ENCODE data around the gene CTCFL.
"Not testable (repeated sequence)": the region's sequence is repeated elsewhere in the genome, so short reads cannot be mapped to it uniquely, and the experiment has no call there.

The CTCFL gene

DNA sequence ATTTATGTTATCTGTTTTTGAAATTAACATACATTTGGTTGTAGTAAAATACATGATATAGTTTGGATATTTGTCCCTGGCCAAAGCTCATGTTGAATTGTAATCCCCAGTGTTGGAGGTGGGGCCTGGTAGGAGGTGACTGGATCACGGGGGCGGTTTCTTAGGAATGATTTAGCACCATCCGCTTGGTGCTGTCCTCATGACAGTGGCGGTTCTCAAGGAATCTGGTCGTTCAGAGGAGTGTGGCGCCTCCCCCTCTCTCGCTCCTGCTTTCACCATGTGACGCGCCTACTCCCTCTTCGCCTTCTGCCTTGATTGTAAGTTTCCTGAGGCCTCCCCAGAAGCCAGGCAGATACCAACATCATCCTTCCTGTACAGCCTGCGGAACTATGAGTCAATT lies 29.0 kb downstream of the CTCFL start:
- no peak for TF ChIP-seq SUZ12 (IDR thresholded peaks at IDR 0.05; ENCODE audit: extremely low read depth, insufficient read depth, insufficient read length)
- no peak for TF ChIP-seq ZNF274 (IDR thresholded peaks at IDR 0.05; ENCODE audit: low read depth, low read length)
- no peak for TF ChIP-seq YY1 (IDR thresholded peaks at IDR 0.05; ENCODE audit: insufficient read depth, insufficient read length)
- peaks cover 4% of the 10 kb centered on the region for H3K27me3 ChIP-seq (ENCODE audit: insufficient read depth, insufficient read length)
- peaks cover 12% of the 10 kb centered on the region for H3K4me1 ChIP-seq (ENCODE audit: insufficient read depth, insufficient read length)
- no peak overlapping the region for H3K4me3 ChIP-seq (ENCODE audit: insufficient read length, low read depth)
- no peak overlapping the region for H3K9ac ChIP-seq (ENCODE audit: insufficient read length, low read depth)
- no peaks in the 10 kb centered on the region for H3K36me3 ChIP-seq (ENCODE audit: insufficient read depth, insufficient read length, low read length)
- DNase-seq (ENCODE audit: low read depth, low spot score), result no peak
- H3K9me3 ChIP-seq (ENCODE audit: insufficient read depth, low read length), result no peaks in the 10 kb centered on the region

DNA sequence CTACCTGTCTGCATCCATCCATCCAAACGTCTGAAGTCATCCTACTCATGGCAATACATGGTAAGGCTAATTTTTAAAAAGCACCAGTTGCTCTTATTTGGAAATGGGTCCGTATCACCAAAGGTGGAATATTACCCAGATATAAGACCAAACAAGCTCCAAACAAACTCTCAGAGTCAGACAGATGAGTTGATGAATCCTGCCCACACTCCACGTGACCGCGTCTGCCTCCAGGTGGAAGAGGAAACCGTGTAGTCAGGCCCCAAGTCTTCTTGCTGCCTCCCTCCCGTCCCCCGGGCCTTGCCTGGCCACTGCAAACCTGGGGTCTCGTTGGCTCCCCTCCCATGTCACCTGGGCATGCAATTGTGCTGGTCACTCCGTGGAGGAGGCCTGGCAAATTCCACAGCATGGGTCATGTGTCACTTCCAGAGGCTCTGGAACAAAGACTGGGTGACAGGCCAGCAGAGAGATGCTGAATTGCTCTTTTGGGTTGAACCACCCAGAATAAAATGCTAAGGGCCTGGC lies 31.8 kb downstream of the CTCFL start:
- TF ChIP-seq YY1 (IDR thresholded peaks at IDR 0.05; ENCODE audit: insufficient read depth, insufficient read length), result no peak
- TF ChIP-seq SUZ12 (IDR thresholded peaks at IDR 0.05; ENCODE audit: extremely low read depth, insufficient read depth, insufficient read length), result no peak
- no peak for TF ChIP-seq ZNF274 (IDR thresholded peaks at IDR 0.05; ENCODE audit: low read depth, low read length)

DNA sequence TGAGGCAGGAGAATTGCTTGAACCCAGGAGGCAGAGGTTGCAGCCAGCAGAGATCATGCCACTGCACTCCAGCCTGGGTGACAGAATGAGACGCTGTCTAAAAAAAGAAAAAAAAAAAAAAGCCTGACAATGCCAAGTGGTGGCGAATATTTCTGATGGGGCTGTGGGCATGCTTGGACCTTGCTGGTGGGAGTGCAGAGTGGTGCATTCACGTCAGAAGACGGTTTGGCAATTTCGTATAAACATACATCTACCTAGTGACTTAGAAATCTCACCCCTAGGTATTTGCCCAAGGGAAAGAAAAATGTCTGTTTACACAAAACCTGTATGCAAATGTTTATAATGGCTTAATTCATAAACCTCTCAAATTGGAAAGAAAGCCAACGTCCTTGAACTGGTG lies 33.6 kb downstream of the CTCFL start:
- H3K4me3 ChIP-seq (ENCODE audit: insufficient read length, low read depth), result no peak overlapping the region
- no peaks in the 10 kb centered on the region for H3K9me3 ChIP-seq (ENCODE audit: insufficient read depth, low read length)
- H3K4me1 ChIP-seq (ENCODE audit: insufficient read depth, insufficient read length), result peaks cover 7% of the 10 kb centered on the region
- H3K36me3 ChIP-seq (ENCODE audit: insufficient read depth, insufficient read length, low read length), result no peaks in the 10 kb centered on the region
- no peak overlapping the region for H3K9ac ChIP-seq (ENCODE audit: insufficient read length, low read depth)
- TF ChIP-seq ZNF274 (IDR thresholded peaks at IDR 0.05; ENCODE audit: low read depth, low read length), result no peak
- TF ChIP-seq YY1 (IDR thresholded peaks at IDR 0.05; ENCODE audit: insufficient read depth, insufficient read length), result no peak
- no peak for TF ChIP-seq SUZ12 (IDR thresholded peaks at IDR 0.05; ENCODE audit: extremely low read depth, insufficient read depth, insufficient read length)
- no peak for DNase-seq (ENCODE audit: low read depth, low spot score)
- no peaks in the 10 kb centered on the region for H3K27me3 ChIP-seq (ENCODE audit: insufficient read depth, insufficient read length)

More for the DNA sequence above, 31.8 kb downstream of the CTCFL start:
- Histone ChIP-seq H3K9ac (ENCODE audit: insufficient read length, low read depth) (peak overlapping the region; percentile 6), H3K9me3 (ENCODE audit: insufficient read depth, low read length) (no peaks in the 10 kb centered on the region), H3K4me1 (ENCODE audit: insufficient read depth, insufficient read length) (peaks cover 7% of the 10 kb centered on the region), H3K27me3 (ENCODE audit: insufficient read depth, insufficient read length) (peaks cover 4% of the 10 kb centered on the region), H3K4me3 (ENCODE audit: insufficient read length, low read depth) (no peak overlapping the region), H3K36me3 (ENCODE audit: insufficient read depth, insufficient read length, low read length) (no peaks in the 10 kb centered on the region)
- no peak for DNase-seq (ENCODE audit: low read depth, low spot score)

DNA sequence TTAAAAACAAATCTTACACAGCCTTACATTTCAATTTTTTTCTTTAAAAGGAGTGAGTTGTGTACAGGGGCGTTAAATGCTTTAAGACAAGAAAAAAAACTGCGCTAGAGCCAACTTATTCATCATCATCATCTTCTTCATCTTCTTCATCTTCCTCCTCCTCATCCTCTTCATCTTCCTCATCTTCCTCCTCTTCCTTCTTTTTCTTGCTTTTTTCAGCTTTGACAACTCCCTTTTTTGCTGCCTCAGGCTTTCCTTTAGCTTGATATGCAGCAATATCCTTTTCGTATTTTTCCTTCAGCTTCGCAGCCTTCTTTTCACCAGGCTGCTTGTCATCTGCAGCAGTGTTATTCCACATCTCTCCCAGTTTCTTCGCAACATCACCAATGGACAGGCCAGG lies 36.7 kb downstream of the CTCFL start:
- H3K36me3 ChIP-seq (ENCODE audit: insufficient read depth, insufficient read length, low read length); H3K9ac ChIP-seq (ENCODE audit: insufficient read length, low read depth): not testable (repeated sequence)

DNA sequence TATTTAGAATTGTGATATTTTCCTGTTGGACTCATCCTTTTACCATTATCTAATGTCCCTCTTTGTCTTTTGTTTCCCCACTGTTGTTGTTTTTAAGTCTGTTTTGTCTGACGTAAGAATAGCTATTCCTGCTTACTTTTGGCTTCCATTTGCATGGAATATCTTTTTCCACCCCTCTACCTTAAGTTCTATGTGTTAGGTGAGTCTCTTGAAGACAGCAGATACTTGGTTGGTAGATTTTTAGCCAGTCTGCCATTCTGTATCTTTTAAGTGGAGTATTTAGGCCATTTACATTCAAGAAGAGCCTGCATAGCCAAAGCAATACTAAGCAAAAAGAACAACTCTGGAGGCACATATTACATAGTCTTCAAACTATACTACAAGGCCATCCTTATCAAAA lies 39.2 kb downstream of the CTCFL start:
- Histone ChIP-seq H3K27me3 (ENCODE audit: insufficient read depth, insufficient read length) (no peaks in the 10 kb centered on the region), H3K4me1 (ENCODE audit: insufficient read depth, insufficient read length) (no peaks in the 10 kb centered on the region), H3K4me3 (ENCODE audit: insufficient read length, low read depth) (no peak overlapping the region), H3K9me3 (ENCODE audit: insufficient read depth, low read length) (0 out of 2 replicates have a peak, but pooled peaks cover 4% of the 10 kb centered on the region), H3K9ac (ENCODE audit: insufficient read length, low read depth) (no peak overlapping the region), H3K36me3 (ENCODE audit: insufficient read depth, insufficient read length, low read length) (no peaks in the 10 kb centered on the region)
- TF ChIP-seq ZNF274 (IDR thresholded peaks at IDR 0.05; ENCODE audit: low read depth, low read length) (no peak), YY1 (IDR thresholded peaks at IDR 0.05; ENCODE audit: insufficient read depth, insufficient read length) (no peak), SUZ12 (IDR thresholded peaks at IDR 0.05; ENCODE audit: extremely low read depth, insufficient read depth, insufficient read length) (no peak)
- DNase-seq (ENCODE audit: low read depth, low spot score), result no peak

More for the DNA sequence above, 36.7 kb downstream of the CTCFL start:
- H3K4me1 ChIP-seq (ENCODE audit: insufficient read depth, insufficient read length); H3K9me3 ChIP-seq (ENCODE audit: insufficient read depth, low read length); DNase-seq (ENCODE audit: low read depth, low spot score); H3K27me3 ChIP-seq (ENCODE audit: insufficient read depth, insufficient read length); H3K4me3 ChIP-seq (ENCODE audit: insufficient read length, low read depth): not testable (repeated sequence)

DNA sequence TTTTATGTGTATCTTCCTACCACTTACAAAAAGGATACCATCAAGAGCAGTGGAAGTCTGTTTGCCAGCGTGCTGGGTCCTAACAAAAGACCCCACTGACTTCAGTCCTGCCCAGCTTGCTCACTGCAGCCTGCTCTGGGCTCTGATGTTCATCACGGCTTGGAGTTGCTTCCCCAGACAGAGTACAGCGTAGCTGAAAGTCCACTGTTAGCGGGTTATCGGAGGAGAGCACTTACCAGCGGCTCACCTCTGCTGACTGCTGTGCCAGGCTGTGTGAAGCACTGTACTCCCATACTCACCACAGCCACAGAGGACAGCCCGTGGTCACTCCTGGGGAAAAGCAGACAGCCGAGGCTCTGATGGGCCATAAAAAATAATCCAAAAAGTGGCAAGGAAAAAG lies 40.2 kb downstream of the CTCFL start:
- TF ChIP-seq ZNF274 (IDR thresholded peaks at IDR 0.05; ENCODE audit: low read depth, low read length), result no peak
- TF ChIP-seq YY1 (IDR thresholded peaks at IDR 0.05; ENCODE audit: insufficient read depth, insufficient read length), result no peak
- TF ChIP-seq SUZ12 (IDR thresholded peaks at IDR 0.05; ENCODE audit: extremely low read depth, insufficient read depth, insufficient read length), result no peak
- Histone ChIP-seq H3K4me1 (ENCODE audit: insufficient read depth, insufficient read length) (no peaks in the 10 kb centered on the region), H3K36me3 (ENCODE audit: insufficient read depth, insufficient read length, low read length) (no peaks in the 10 kb centered on the region)

DNA sequence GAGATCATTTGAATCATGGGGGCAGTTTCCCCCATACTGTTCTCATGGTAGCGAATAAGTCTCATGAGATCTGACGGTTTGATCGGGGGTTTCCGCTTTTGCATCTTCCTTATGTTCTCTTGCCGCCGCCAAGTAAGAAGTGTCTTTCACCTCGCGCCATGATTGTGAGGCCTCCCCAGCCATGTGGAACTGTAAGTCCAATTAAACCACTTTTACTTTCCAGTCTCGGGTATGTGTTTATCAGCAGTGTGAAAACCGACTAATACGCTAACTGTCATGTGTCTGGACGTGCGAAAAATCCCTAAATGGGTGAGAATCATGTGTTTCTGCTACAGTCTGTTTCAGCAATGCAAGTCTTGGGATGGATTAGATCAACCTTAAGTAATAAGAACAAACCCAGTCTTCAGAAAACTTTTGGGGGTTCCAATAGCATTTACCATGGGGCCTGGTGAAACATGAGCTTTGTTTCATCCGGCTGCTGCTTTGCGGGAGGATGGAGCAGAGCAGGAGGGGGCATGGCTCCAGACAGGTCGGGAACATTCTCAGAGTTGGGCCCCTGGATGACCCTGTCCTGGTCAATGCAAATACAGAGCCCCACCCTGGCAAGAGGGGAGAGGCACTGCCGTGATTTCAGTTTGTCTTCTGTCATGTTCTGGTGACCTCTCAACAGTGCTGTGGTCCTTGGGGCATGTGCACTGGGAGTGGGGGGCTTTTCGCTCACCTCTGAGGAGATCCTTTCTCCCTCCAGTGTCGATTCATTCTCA lies 41.5 kb downstream of the CTCFL start:
- DNase-seq (ENCODE audit: low read depth, low spot score), result no peak
- Histone ChIP-seq H3K9me3 (ENCODE audit: insufficient read depth, low read length) (0 out of 2 replicates have a peak, but pooled peaks cover 4% of the 10 kb centered on the region), H3K36me3 (ENCODE audit: insufficient read depth, insufficient read length, low read length) (no peaks in the 10 kb centered on the region), H3K27me3 (ENCODE audit: insufficient read depth, insufficient read length) (no peaks in the 10 kb centered on the region), H3K4me3 (ENCODE audit: insufficient read length, low read depth) (no peak overlapping the region), H3K4me1 (ENCODE audit: insufficient read depth, insufficient read length) (no peaks in the 10 kb centered on the region), H3K9ac (ENCODE audit: insufficient read length, low read depth) (no peak overlapping the region)
- TF ChIP-seq SUZ12 (IDR thresholded peaks at IDR 0.05; ENCODE audit: extremely low read depth, insufficient read depth, insufficient read length) (no peak), ZNF274 (IDR thresholded peaks at IDR 0.05; ENCODE audit: low read depth, low read length) (no peak), YY1 (IDR thresholded peaks at IDR 0.05; ENCODE audit: insufficient read depth, insufficient read length) (no peak)

More for the DNA sequence above, 40.2 kb downstream of the CTCFL start:
- no peak overlapping the region for H3K4me3 ChIP-seq (ENCODE audit: insufficient read length, low read depth)
- H3K27me3 ChIP-seq (ENCODE audit: insufficient read depth, insufficient read length), result no peaks in the 10 kb centered on the region
- H3K9me3 ChIP-seq (ENCODE audit: insufficient read depth, low read length), result 0 out of 2 replicates have a peak, but pooled peaks cover 4% of the 10 kb centered on the region
- no peak for DNase-seq (ENCODE audit: low read depth, low spot score)
- no peak overlapping the region for H3K9ac ChIP-seq (ENCODE audit: insufficient read length, low read depth)

All from NT2/D1 (cell line).